Left forelimb (tissue), 1 donor: ENCODE measurements around the gene RSPO1.

Experiments
- DNase-seq: peaks from one replicate; pipeline ENCODE4 v3.0.0-alpha.2; 2018; ENCODE audit warnings: low spot score

Gene RSPO1

GRCh38 chr1:37656881-37657280 lies 22.2 kb upstream of the RSPO1 start:
- DNase-seq = no peak

GRCh38 chr1:37656026-37656425 lies 21.3 kb upstream of the RSPO1 start:
- no peak for DNase-seq

GRCh38 chr1:37655274-37655673 lies 20.6 kb upstream of the RSPO1 start:
- no peak for DNase-seq

DNA sequence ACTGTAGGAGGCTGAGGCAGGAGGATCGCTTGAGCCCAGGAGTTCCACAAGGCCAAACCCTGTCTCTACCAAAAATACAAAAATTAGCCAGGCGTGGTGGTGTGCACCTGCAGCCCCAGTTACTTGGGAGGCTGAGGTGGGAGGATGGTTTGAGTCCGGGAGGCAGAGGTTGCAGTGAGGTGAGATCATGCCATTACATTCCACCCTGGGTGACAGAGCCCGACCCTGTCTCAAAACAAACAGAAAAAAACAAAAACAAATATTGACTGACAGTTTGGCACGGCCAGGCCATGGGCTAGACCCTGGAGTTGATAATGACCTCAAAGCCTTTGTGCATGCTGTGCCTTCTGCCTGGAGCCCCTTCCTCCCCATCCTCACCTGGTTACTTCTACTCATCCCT lies 19.2 kb upstream of the RSPO1 start:
- DNase-seq = no peak

GRCh38 chr1:37652976-37653375 lies 18.3 kb upstream of the RSPO1 start:
- DNase-seq = no peak

DNA sequence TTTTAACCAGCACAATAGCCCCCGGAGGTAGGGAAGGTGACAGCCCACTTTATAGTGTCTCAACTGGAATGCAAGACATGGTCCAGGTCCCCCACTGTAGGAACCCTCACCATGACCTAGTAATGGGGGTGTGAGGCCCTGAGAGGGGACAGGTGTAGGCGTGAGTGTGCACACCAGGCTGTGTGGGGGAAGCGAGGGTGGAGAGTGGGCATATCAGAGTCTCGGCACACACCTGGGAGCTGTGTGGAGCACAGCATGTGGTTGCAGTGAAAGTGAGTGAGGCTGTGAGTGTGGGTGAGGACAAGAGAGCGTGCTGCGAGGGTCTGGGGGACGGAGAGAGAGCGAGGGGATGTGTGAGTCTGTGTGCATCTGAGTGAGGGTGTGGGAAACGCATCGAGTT lies 17.1 kb upstream of the RSPO1 start:
- no peak for DNase-seq

DNA sequence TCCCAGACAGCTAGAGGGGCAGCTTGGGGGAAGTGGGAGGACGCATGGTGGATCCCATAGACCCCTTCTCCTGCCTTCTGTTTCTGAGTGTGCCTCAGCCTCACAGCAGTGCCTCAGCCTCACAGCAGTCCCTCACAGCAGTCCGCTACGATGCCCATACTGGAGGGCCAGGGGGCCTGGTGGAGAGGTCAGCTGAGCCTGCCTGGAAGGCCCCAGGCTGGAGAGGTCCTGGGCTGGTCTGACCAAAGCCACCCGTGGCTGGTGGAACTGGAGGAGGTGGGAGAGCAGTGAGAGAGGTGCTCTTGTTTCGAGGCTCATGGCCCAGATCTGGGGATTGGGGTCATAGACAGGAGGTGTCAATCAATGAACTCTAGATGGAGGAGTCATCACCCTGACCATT lies 16.0 kb upstream of the RSPO1 start:
- DNase-seq = no peak

- DNase-seq = no peak
Measured at GRCh38 chr1:37650173-37650572, 15.5 kb upstream of the RSPO1 start.

DNA sequence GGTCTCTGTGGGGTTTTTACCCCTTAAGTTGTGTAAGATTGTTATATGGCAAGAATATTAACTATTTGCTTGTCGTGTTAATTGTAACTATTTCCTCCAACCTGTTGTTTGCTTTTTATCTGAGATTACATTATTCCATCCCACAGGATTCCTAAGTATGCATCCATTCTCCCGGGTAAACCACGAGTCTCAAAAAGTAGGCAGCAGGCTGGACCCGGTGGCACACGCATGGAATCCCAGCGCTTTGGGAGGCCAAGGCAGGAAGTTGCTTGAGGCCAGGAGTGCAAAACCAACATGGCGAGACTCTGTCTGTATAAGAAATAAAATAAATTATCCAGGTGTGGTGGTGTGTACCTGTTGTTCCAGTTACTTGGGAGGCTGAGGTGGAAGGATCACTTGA lies 12.6 kb upstream of the RSPO1 start:
- DNase-seq = no peak

- DNase-seq = no peak
Measured at GRCh38 chr1:37641059-37641458, 6.4 kb upstream of the RSPO1 start.

DNA sequence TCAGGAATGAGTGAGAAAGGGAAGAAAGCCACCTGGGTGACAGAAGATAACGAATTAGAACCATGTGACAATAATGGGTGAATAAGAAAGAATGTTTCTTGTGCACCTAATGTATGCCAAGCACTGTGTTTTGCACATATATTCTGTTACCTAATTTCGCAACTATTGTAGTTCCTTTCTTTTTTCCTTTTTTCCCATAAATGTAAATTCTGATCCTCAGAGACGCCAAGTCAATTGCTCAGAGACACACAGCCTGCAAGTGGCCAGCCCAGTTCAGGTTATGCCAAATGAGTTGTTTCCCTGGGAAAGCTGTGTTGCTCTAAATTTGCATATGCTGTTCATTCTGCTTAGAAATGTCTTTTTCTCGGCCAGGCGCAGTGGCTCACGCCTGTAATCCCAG lies 1.7 kb upstream of the RSPO1 start:
- no peak for DNase-seq

- no peak for DNase-seq
Measured at GRCh38 chr1:37634992-37635902, 555 bp upstream of the RSPO1 start.

DNA sequence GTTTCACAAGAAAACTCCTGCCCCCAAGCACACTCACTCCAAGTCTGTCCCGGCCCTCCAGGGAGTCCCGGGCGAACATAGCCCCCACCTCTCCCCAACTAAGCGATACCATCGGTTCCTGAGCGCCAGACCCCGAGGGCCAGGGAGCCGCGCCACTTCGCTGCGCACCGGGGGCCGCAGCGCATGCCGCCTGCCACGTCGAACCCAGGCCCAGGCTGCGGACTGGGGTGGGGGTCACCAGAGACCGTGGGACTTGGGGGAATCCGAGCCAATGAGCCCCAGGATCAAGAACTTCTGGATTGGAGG lies 801 bp downstream of the RSPO1 start:
- DNase-seq = no peak

GRCh38 chr1:37633040-37633937 lies 1.4 kb downstream of the RSPO1 start:
- no peak for DNase-seq

- no peak for DNase-seq
Measured at GRCh38 chr1:37631036-37631435, 3.7 kb downstream of the RSPO1 start.

DNA sequence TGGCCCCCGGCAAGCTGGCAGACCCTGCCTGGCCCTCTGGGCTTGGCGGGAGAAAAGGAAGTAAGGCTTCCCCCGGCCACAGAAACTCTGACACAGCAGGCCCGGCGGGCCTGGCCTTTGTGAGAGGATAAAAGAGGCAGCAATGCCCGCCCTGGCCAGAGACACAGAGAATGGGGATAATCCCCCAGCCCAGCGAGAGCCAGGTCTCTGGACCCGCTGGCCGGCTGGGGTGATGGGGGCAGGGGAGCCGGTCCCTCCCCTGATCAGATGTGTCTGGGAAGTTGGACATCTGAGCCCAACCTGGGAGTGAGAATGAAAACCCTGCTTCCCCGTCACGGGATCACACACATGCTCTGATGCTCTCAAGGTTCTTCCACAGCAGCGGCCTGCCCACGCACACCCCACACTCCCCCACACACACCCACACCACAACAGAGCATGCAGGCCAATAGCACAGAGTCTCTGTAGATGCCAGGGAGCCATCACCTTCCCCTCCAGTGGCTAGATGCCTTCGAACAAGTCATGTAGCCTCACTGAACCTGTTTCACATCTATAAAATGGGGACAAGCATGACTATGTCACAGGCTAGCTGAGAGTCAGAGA lies 4.2 kb downstream of the RSPO1 start:
- no peak for DNase-seq

GRCh38 chr1:37629726-37630425 lies 4.8 kb downstream of the RSPO1 start:
- DNase-seq = no peak

GRCh38 chr1:37629008-37629407 lies 5.7 kb downstream of the RSPO1 start:
- no peak for DNase-seq

GRCh38 chr1:37628026-37628556 lies 6.6 kb downstream of the RSPO1 start:
- no peak for DNase-seq

- DNase-seq = no peak
Measured at GRCh38 chr1:37622131-37622530, 12.6 kb downstream of the RSPO1 start.

DNA sequence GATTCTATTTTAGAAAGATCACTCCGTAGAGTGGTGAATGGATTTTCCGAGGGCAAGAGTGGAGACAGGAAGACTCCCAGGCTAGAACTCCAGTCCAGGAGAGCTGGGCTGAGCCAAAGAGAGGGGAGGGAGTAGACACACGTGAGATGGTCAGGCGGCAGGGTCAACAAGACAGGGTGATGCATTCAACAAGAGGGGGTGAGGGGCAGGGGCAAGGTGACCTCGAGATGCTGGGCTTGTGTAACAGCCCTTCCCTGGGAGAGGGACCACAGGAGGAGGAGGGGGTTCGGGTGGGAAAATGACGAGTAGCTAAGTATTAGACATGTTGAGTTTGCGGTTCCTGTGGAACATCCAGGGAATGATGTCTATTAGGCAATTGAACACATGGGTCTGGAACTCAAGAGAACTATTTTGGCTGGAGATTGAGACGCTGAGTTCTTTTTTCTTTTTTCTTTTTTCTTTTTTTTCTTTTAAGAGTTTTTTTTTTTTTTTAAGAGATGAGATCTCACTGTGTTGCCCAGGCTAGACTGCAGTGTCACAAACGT lies 13.3 kb downstream of the RSPO1 start:
- no peak for DNase-seq

- DNase-seq = no peak
Measured at GRCh38 chr1:37620707-37621106, 14.0 kb downstream of the RSPO1 start.
